ELF-1 (cell line): Measurements from ENCODE around the gene GIMAP4.
"Not testable (repeated sequence)": the region's sequence is repeated elsewhere in the genome, so short reads cannot be mapped to it uniquely, and the experiment has no call there.

ENCODE experiments used
- DNase-seq: peaks from one replicate; pipeline ENCODE4 v3.0.0-alpha.2; 2016; ENCODE audit warnings: low read depth, low spot score

The GIMAP4 gene

DNA sequence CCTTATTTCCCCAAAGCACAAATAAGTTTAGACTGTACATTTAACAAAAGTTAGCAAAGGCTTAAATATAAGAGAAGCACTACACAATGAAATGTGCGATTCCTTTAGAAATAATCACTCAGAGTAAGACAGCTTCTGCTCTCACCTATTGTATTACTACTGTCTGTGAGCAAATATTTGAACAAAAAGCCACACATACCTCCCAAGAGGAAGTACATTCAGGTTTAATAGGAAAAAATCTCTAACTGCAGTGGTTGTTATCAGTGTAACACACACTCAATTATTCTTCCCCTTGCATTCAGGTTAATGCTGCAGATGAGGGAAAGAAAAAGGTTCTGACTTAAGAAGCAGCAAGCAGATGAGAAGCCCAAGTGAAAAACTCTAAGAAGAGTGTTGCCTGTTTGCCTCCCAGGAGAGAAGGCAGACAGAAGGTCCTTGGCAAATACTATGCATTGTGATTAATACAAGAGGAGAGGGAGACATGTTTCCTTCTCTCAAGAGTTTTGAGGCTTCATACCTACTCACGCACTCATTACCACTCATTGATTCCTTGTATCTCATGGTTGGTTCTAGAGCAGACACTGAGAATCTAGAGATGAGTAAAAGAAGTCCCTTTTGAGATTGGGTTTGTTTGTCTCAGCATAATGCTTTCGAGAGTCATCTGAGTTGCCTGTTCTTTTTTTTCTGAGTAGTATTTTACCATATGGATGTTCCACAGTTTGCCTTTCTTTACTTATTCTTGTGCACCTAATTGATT is 13.6 kb downstream of the GIMAP4 start:
- no peak for DNase-seq

GRCh38 chr7:150585199-150585598 is 18.0 kb downstream of the GIMAP4 start:
- no peak for DNase-seq

DNA sequence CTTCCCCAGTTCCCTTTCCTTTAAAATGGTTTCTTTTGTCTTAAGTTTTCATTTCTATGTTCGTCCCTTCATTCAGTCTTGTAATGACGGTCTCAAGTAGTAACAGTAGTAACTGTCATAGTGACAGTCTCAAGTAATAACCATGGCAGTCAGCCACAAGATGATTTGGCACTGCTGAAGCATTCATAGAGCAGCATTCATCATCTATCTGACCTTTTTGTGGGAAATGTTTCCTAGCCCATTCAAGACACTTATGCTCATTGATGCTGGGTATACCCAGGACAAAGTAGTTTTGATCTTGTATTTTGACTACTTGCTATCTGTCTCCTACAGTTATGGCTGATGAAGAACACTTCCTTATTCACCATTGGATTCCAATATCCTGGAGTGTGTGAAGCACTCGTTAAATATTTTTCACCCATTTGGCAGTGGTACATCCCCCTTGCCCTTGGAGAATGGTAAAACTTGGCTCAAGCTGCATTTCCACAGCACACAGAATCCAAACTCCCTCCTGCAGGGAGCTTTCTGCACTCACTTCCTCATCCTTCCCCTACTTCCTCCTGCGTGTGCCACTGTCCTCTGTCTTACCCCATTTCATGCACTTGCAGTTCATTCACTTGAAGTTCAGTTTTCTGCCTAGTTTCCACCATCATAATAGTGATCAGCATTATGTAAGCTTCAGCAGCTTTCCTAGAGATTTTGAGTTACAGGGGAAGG is 19.0 kb downstream of the GIMAP4 start:
- DNase-seq: no peak

DNA sequence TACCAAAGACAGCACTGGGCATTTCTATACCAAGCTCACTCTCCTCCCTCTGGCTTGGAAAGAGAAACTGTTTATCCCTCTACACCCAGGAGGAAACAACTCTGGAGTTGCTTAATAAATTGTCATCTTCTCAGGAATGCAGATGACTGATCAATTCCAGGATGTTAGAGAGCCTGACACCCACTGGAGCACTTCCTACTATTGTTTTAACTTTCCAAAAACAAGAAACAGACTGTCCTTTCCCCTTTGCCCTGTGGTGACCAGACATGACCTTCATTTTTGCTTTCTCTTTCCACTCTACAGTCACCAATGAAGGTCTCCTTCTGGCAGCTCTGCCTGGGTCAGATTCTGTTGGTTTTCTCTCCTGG is 19.6 kb downstream of the GIMAP4 start:
- DNase-seq: no peak

DNA sequence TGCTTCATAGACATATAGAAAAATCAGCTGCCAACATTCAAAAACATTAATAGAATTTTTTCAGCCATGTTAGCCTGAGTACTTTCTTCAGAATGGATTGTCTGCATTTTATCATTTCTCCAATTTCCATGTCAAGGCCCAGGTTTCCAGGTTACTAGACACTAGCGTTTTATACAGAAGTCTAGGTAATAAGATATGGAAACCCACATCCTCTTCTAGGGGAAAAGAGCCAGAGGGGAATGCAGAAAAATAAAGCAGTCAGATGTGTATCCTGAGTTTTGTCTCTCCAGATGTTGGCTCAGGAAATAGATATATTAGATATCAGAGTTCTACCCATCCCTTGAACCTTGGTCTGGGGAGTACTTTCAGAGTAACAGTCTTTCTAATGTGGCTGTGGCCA is 20.4 kb downstream of the GIMAP4 start:
- DNase-seq: no peak

GRCh38 chr7:150594805-150595204 is 27.6 kb downstream of the GIMAP4 start:
- no peak for DNase-seq

DNA sequence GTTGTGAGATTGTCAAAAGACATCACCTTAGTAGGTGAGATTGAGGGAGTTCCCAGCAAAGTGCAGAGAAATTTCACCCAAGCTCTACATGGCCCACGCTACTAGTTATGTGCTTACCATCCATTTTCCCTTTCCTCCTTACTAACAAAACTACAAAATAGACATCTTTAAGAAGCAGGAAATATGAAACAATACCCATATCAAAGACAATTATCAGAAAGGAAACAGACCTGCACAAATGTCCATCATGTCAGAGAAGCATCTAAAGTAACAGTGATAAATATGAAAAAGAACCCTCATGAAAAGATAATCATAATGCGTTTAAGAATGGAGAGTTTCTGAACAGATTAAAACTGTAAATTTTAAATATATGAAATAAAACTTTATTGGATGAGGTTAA is 28.2 kb downstream of the GIMAP4 start:
- DNase-seq: no peak

GRCh38 chr7:150603600-150603999 is 36.4 kb downstream of the GIMAP4 start:
- DNase-seq: not testable (repeated sequence)

DNA sequence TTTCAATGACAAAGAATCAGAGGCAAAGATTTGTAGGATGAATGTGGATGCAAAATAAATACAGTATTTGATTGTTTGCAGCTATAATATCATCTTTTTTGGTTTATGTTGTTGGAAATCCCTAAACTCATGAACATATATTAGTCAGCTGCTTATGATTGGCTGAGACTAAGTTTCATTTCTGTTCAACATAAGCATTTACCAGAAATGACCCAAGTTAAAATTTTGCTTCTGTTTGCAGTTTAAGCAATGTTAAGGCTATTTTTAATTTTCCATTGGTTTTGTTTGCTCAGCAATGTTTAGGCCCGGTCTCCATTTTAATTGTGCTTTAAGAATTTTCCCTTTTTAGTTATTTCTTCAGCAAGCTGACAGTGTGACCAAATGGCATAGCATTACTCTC is 43.0 kb downstream of the GIMAP4 start:
- no peak for DNase-seq

DNA sequence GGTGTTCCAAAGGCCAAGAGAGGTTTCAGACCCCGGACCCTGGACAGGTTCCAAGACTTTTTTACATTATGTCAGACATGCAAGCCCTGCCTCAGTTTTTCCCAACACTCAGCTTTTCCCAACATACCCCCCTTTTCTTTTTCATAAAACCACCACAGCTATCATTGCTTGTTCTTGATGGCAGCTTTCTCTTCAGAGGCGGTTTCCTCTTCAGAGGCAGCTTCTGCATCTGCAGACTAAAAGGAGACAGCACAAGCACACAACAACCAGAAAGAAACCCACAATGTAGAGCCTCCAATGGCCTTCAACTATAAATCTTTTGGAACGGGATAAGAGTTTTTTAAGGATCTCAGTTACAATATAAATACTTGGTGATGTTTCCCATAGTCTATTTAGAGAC is 45.7 kb downstream of the GIMAP4 start:
- no peak for DNase-seq

DNA sequence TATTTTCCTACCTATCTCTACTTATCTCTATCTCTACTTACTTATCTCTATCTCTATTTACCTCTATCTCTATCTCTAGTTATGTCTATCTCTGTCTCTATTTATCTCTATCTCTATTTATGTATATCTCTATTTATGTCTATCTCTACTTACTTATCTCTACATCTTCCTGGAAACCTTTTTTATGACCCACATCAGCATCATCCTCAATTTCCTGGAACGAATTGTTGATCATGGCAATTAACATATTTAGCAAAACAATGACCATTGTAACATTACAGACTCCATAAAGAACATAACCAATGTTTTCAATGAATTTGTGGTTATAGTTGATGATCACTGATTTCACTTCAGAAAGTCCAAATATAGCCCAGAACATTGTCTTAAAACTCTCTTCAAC is 46.7 kb downstream of the GIMAP4 start:
- no peak for DNase-seq

DNA sequence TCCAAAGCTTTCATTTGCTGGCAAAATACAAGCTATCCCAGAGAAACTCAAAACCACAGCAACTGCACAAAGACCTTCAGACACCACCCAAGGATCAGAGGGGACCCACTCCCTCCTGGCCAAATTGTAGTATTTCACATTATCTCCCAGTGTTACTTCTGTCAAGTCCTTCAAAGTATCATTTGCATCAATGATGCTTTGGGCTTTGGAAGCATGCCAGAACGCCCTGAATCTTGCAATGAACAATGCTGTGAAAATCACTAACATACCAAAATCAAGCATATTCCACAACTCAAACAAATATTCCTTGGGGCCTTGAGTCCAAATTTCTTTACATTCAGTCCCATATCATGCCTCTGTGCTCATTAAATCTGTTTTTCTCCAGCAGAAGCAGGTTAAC is 47.2 kb downstream of the GIMAP4 start:
- DNase-seq: not testable (repeated sequence)

DNA sequence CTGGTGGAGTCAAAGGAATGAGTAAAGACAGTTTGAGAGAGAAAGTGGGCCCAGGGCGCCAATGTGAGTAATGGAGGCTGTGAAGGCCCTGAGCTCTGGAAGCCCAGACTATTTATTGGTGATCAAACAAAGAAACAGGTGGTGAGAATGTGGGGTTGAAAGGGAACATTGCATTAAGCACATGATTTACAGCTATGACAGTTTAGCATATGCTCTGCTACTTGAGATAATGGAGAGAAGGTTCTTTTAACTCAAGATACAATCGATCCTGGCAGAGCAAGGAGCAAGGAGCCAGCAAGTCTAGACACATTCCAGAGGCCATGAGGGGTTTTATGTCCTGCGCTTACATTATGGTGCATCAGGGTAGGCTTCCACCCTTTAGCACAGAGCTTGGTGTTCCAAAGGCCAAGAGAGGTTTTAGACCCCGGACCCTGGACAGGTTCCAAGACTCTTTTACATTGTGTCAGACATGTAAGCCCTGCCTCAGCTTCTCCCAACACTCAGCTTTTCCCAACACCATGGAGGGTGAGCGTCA is 48.1 kb downstream of the GIMAP4 start:
- not testable (repeated sequence) for DNase-seq

GRCh38 chr7:150620061-150620460 is 52.9 kb downstream of the GIMAP4 start:
- DNase-seq: no peak

- no peak for DNase-seq
Observed at GRCh38 chr7:150620617-150621371, 53.6 kb downstream of the GIMAP4 start.

- DNase-seq: no peak
Observed at GRCh38 chr7:150621376-150621775, 54.2 kb downstream of the GIMAP4 start.
